Measurements from ENCODE around the gene RPRD2. TPM values are rescaled to one million over a fixed set of nuclear protein-coding genes. Genes with fewer than 3 reads are reported as not detected.

Gene RPRD2
- total RNA-seq, 1 donor from 2014 or later = 23.8 TPM

- TF ChIP-seq POLR2A (IDR thresholded peaks at IDR 0.05) (no peak), POLR2AphosphoS5 (IDR thresholded peaks at IDR 0.05; ENCODE audit: insufficient read depth in 1 of 2, low read depth in 1 of 2) (no peak)
- TF ChIP-seq, protein P1, sequence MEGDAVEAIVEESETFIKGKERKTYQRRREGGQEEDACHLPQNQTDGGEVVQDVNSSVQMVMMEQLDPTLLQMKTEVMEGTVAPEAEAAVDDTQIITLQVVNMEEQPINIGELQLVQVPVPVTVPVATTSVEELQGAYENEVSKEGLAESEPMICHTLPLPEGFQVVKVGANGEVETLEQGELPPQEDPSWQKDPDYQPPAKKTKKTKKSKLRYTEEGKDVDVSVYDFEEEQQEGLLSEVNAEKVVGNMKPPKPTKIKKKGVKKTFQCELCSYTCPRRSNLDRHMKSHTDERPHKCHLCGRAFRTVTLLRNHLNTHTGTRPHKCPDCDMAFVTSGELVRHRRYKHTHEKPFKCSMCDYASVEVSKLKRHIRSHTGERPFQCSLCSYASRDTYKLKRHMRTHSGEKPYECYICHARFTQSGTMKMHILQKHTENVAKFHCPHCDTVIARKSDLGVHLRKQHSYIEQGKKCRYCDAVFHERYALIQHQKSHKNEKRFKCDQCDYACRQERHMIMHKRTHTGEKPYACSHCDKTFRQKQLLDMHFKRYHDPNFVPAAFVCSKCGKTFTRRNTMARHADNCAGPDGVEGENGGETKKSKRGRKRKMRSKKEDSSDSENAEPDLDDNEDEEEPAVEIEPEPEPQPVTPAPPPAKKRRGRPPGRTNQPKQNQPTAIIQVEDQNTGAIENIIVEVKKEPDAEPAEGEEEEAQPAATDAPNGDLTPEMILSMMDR (IDR thresholded peaks at IDR 0.05) = no peak
- Histone ChIP-seq H3K36me3 (peaks cover 0 to 5% of the 10 kb centered on the region in 2 donors), H3K27me3 (no peaks in the 10 kb centered on the region), H3K9me3 (no peaks in the 10 kb centered on the region), H3K4me3 (no peak overlapping the region), H3K4me1 (no peaks in the 10 kb centered on the region), H3K27ac (no peak overlapping the region)
- no peak for DNase-seq (ENCODE audit: extremely low spot score in 2 of 2)
- intact Hi-C loops (cut with DNase I) = no loop called here
Measured at GRCh38 chr1:150477733-150478132, 113.8 kb downstream of the RPRD2 start.

DNA sequence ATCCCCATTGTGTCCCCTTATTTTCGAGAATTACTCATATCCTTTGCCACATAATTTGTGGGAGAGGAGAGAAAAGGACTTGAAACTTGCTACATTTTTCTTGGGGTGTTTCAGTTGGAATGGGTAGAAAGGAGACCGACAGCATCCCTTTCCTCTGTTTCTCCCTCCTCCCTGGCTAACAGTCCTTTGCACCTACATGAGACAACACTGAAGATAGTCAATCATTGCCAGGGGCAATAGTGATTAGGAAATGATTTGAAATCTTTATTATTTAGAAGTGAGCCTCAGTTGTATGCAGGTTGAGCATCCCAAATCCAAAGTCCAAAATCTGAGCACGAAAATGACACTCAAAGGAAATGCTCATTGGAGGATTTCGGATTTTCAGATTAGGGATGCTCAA is 115.4 kb downstream of the RPRD2 start:
- no peak overlapping the region for H3K27ac ChIP-seq
- intact Hi-C loops (cut with DNase I) = no loop called here
- no peaks in the 10 kb centered on the region for H3K36me3 ChIP-seq

DNA sequence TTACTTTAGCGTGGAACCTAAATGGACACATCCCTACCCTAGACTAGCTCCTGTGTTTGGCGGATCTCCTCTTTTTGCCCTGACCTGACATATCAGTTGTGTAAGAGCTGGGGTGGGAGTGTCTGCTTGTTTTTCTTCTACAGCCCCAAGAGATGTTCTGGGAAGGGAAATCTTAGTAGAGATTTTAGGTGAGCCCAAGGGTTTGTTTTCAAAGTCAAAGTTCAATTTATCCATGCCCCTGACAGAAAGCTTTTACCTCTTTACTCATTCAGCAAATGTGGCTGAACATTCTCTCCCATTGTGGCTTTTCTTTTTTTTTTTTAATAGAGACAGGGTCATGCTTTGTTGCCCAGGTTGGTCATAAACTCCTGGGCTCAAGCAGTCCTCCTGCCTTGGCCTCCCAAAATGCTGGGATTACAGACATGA is 116.0 kb downstream of the RPRD2 start:
- no peaks in the 10 kb centered on the region for H3K36me3 ChIP-seq
- intact Hi-C loops (cut with DNase I) = no loop called here
- no peak for DNase-seq (ENCODE audit: extremely low spot score in 2 of 2)
- no peak overlapping the region for H3K4me3 ChIP-seq
- no peak for TF ChIP-seq POLR2AphosphoS5 (IDR thresholded peaks at IDR 0.05; ENCODE audit: insufficient read depth in 1 of 2, low read depth in 1 of 2)
- no peak for TF ChIP-seq POLR2A (IDR thresholded peaks at IDR 0.05)
- H3K4me1 ChIP-seq = no peaks in the 10 kb centered on the region
- no peaks in the 10 kb centered on the region for H3K27me3 ChIP-seq
- no peak overlapping the region for H3K27ac ChIP-seq
- H3K9me3 ChIP-seq = no peaks in the 10 kb centered on the region

More for the DNA sequence above, 115.4 kb downstream of the RPRD2 start:
- Histone ChIP-seq H3K4me3 (no peak overlapping the region), H3K27me3 (no peaks in the 10 kb centered on the region), H3K4me1 (no peaks in the 10 kb centered on the region), H3K9me3 (no peaks in the 10 kb centered on the region)
- TF ChIP-seq POLR2A (IDR thresholded peaks at IDR 0.05) (no peak), POLR2AphosphoS5 (IDR thresholded peaks at IDR 0.05; ENCODE audit: insufficient read depth in 1 of 2, low read depth in 1 of 2) (no peak)
- TF ChIP-seq, protein P1 (IDR thresholded peaks at IDR 0.05) = no peak
- DNase-seq (ENCODE audit: extremely low spot score in 2 of 2) = no peak

DNA sequence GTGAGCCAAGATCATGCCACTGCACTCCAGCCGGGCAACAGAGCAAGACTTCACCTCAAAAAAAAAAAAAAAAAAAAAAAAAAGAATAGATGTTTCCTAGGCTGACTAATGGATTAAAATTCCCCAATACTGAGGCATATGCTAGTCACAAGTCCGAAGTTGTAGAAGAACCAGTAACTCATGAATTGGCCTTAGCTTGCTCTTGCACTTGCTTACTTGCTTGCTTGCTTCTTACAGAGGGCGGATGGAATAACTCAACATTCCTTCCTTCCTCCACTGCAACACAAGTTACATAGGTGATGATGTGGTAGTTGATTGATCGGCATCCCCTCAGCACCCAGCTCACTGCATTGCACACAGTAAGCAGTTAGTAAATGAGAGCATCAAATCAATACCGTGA is 120.5 kb downstream of the RPRD2 start:
- intact Hi-C loops (cut with DNase I) = no loop called here
- Histone ChIP-seq H3K27ac (no peak overlapping the region), H3K9me3 (no peaks in the 10 kb centered on the region), H3K36me3 (no peaks in the 10 kb centered on the region), H3K4me1 (peaks cover 10% of the 10 kb centered on the region), H3K27me3 (no peaks in the 10 kb centered on the region), H3K4me3 (no peak overlapping the region)
- TF ChIP-seq POLR2A (IDR thresholded peaks at IDR 0.05) (no peak), POLR2AphosphoS5 (IDR thresholded peaks at IDR 0.05; ENCODE audit: insufficient read depth in 1 of 2, low read depth in 1 of 2) (no peak)
- TF ChIP-seq, protein P1 (IDR thresholded peaks at IDR 0.05) = no peak
- DNase-seq (ENCODE audit: extremely low spot score in 2 of 2) = no peak

DNA sequence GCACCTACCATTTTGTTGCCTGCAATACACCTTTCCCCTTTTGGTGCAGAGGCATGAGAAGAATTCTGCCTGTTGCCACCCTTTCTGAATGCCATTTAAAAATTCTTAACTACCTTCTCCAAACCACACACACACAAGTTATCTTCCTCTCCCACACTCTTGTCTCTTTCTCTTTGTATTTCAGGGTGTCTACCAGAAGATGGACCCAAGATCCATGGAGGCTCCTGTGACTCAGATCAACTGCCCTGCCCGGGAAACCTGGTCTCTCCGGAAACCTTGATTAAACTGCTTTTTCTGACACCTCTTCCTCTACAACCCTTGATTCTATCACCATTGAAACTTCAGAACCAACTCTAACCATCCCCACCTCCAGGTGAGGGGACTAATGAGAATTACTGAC is 120.9 kb downstream of the RPRD2 start:
- Histone ChIP-seq H3K9me3 (no peaks in the 10 kb centered on the region), H3K4me3 (no peak overlapping the region), H3K27me3 (no peaks in the 10 kb centered on the region), H3K36me3 (no peaks in the 10 kb centered on the region), H3K27ac (no peak overlapping the region), H3K4me1 (peaks cover 10% of the 10 kb centered on the region)
- intact Hi-C loops (cut with DNase I) = no loop called here
- DNase-seq (ENCODE audit: extremely low spot score in 2 of 2) = no peak
- TF ChIP-seq POLR2A (IDR thresholded peaks at IDR 0.05) = no peak
- TF ChIP-seq, protein P1 (IDR thresholded peaks at IDR 0.05) = no peak
